ENCODE results near the gene ART3. TPM values are rescaled to one million over a fixed set of nuclear protein-coding genes. Genes with fewer than 3 reads are reported as not detected.

Gene ART3
- total and polyA plus RNA-seq, 2 experiments from 2014 or later = not detected

DNA sequence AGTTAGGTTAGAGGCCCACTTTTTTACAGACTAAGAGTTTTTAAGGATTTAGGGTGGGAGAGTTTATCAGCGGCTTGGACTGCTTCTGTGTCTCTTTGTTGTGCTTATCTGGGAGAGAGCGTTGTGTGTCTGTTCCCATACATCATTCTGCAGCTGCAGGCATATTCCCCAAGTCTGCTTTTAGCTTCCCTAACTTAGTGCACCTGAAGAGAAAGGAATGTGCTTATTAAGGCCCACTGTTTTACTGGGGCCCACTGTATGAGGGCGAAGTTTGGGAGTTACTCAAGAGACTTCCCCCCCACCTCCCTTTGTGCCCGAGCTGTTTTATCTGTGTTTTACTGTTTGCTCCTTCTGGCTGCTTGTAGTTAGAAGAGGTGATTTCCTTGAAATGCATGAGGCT is 31.9 kb downstream of the ART3 start:
- 59 to 75% methylated on average over 4 of the region's 4 CpGs for WGBS, 2 experiments (ENCODE audit: low coverage in 1 of 2, low lambda C conversion rate in 2 of 2, missing lambda C conversion rate in 2 of 2)
- Histone ChIP-seq H2AFZ (no peak overlapping the region), H3K4me2 (ENCODE audit: unreplicated experiment) (no peak overlapping the region), H3K9ac (no peak overlapping the region), H3K79me2 (ENCODE audit: insufficient read depth) (no peaks in the 10 kb centered on the region), H3K4me1 (ENCODE audit: insufficient read depth) (no peaks in the 10 kb centered on the region), H3K27me3 (replicated peaks; ENCODE audit: insufficient read depth) (0 out of 2 replicates have a peak, but pooled peaks cover 3% of the 10 kb centered on the region), H4K20me1 (ENCODE audit: insufficient read depth) (no peaks in the 10 kb centered on the region), H3F3A (ENCODE audit: insufficient read depth) (no peaks in the 10 kb centered on the region), H3K4me3 (no peak overlapping the region), H3K36me3 (ENCODE audit: low read depth) (no peaks in the 10 kb centered on the region), H3K9me3 (ENCODE audit: low read depth) (no peaks in the 10 kb centered on the region), H3K9me2 (ENCODE audit: insufficient read depth) (no peaks in the 10 kb centered on the region), H3K27ac (no peak overlapping the region)
- DNase-seq = no peak
- in situ Hi-C loops (cut with MboI) = no loop called here
- no peak for TF ChIP-seq EZH2 (IDR thresholded peaks at IDR 0.05; ENCODE audit: insufficient read depth, poor library complexity, severe bottlenecking)
- no peak for TF ChIP-seq EZH2phosphoT487 (IDR thresholded peaks at IDR 0.05; ENCODE audit: insufficient read depth, low read depth)

DNA sequence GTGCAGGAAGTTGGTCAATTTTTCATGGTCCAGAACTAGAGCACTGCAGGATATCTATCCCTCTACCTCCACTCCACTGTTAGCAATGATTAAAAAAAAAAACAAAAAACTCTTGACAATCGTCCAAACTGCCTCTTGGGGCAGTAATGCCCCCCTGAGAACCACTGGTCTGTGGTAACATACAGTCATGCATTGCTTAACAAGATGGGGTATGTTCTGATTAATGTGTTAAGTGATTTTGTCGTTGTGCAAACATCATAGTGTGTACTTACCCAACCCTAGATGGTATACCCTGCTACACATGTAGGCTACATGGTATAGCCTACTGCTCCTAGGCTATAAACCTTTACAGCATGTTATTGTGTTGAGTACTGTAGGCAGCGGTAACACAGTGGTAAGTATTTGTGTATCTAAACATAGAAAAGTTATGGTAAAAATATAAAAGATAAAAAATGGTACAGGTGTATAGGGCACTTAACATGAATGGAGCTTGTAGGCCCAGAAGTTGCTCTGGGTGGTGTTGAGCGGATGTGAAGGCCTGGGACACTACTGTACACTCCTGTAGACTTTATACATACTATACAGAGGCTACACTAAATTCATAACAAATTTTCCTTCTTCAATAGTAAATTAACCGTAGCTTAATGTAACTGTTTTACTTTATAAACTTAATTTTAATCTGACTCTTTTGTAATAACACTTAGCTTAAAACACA is 34.1 kb downstream of the ART3 start:
- no peaks in the 10 kb centered on the region for H3K4me1 ChIP-seq (ENCODE audit: insufficient read depth)
- in situ Hi-C loops (cut with MboI) = no loop called here
- TF ChIP-seq EZH2 (IDR thresholded peaks at IDR 0.05; ENCODE audit: insufficient read depth, poor library complexity, severe bottlenecking) (no peak), EZH2phosphoT487 (IDR thresholded peaks at IDR 0.05; ENCODE audit: insufficient read depth, low read depth) (no peak)
- peak; percentile 26 for DNase-seq
- no peak overlapping the region for H2AFZ ChIP-seq
- H3K9ac ChIP-seq = no peak overlapping the region
- H3K79me2 ChIP-seq (ENCODE audit: insufficient read depth) = no peaks in the 10 kb centered on the region
- H3K36me3 ChIP-seq (ENCODE audit: low read depth) = peaks cover 5% of the 10 kb centered on the region; the same call in 1 of the 2 replicates
- no peak overlapping the region for H3K4me3 ChIP-seq
- H3K27ac ChIP-seq = no peak overlapping the region
- H3F3A ChIP-seq (ENCODE audit: insufficient read depth) = no peaks in the 10 kb centered on the region
- no peaks in the 10 kb centered on the region for H3K9me3 ChIP-seq (ENCODE audit: low read depth)
- WGBS, 2 experiments (ENCODE audit: low coverage in 1 of 2, low lambda C conversion rate in 2 of 2, missing lambda C conversion rate in 2 of 2) = 73% methylated on average over 5 of the region's 5 CpGs
- H3K27me3 ChIP-seq (replicated peaks; ENCODE audit: insufficient read depth) = no peaks in the 10 kb centered on the region
- H3K4me2 ChIP-seq (ENCODE audit: unreplicated experiment) = no peak overlapping the region
- H4K20me1 ChIP-seq (ENCODE audit: insufficient read depth) = no peaks in the 10 kb centered on the region
- no peaks in the 10 kb centered on the region for H3K9me2 ChIP-seq (ENCODE audit: insufficient read depth)

DNA sequence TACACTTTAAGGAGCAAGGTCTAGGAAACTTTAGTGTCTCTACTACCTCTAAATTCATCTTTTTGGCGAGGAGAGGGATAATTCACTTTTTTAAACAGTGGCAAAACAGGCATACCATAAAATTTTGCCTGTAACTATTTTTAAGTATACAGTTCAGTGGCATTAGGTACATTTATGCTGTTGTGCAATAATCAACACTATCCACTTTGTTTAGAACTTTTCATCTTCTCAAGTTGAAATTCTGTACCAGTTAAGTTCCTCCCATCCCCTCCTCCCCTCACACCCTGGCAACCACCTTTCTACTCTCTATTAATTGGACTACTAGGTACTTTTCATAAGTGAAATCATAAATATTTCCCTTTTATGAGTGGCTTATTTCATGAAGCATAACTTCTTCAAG is 42.3 kb downstream of the ART3 start:
- in situ Hi-C loops (cut with MboI) = no loop called here
- H3F3A ChIP-seq (ENCODE audit: insufficient read depth) = peaks cover 12% of the 10 kb centered on the region

DNA sequence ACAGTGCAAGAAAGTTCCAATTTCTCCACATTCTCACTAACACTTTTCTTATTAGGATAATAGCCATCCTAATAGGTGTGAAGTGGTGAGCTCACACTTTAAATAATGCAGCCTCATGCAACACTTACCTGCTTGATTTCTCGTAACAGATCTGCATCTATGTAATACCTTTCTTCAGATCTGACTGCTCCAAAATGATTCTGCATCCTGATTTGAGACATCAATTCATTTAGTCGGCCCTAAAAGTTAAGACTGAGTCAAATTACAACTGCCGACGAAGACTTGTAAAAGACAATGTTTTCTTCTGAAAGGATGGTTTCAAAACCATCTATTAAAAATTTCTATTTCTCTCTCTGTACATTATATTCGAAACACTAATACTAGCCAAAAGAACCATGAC is 43.0 kb downstream of the ART3 start:
- 97% methylated on average over 5 of the region's 5 CpGs for WGBS, 2 experiments (ENCODE audit: low coverage in 1 of 2, low lambda C conversion rate in 2 of 2, missing lambda C conversion rate in 2 of 2)
- H3K36me3 ChIP-seq (ENCODE audit: low read depth) = peaks cover 65% of the 10 kb centered on the region
- TF ChIP-seq EZH2 (IDR thresholded peaks at IDR 0.05; ENCODE audit: insufficient read depth, poor library complexity, severe bottlenecking) = no peak
- no peak for TF ChIP-seq EZH2phosphoT487 (IDR thresholded peaks at IDR 0.05; ENCODE audit: insufficient read depth, low read depth)

More for the DNA sequence above, 42.3 kb downstream of the ART3 start:
- no peaks in the 10 kb centered on the region for H3K79me2 ChIP-seq (ENCODE audit: insufficient read depth)
- no peak overlapping the region for H3K4me2 ChIP-seq (ENCODE audit: unreplicated experiment)
- TF ChIP-seq EZH2phosphoT487 (IDR thresholded peaks at IDR 0.05; ENCODE audit: insufficient read depth, low read depth) (no peak), EZH2 (IDR thresholded peaks at IDR 0.05; ENCODE audit: insufficient read depth, poor library complexity, severe bottlenecking) (no peak)
- DNase-seq = no peak
- H3K9me2 ChIP-seq (ENCODE audit: insufficient read depth) = no peaks in the 10 kb centered on the region
- WGBS, 2 experiments (ENCODE audit: low coverage in 1 of 2, low lambda C conversion rate in 2 of 2, missing lambda C conversion rate in 2 of 2) = 100% methylated on average over 1 of the region's 1 CpG
- no peaks in the 10 kb centered on the region for H3K9me3 ChIP-seq (ENCODE audit: low read depth)
- peaks cover 61% of the 10 kb centered on the region for H3K36me3 ChIP-seq (ENCODE audit: low read depth)
- no peak overlapping the region for H3K9ac ChIP-seq
- H2AFZ ChIP-seq = no peak overlapping the region
- no peak overlapping the region for H3K4me3 ChIP-seq
- no peak overlapping the region for H3K27ac ChIP-seq
- H3K4me1 ChIP-seq (ENCODE audit: insufficient read depth) = no peaks in the 10 kb centered on the region
- no peaks in the 10 kb centered on the region for H4K20me1 ChIP-seq (ENCODE audit: insufficient read depth)
- no peaks in the 10 kb centered on the region for H3K27me3 ChIP-seq (replicated peaks; ENCODE audit: insufficient read depth)

More for the DNA sequence above, 43.0 kb downstream of the ART3 start:
- no peaks in the 10 kb centered on the region for H4K20me1 ChIP-seq (ENCODE audit: insufficient read depth)
- H3K9ac ChIP-seq = no peak overlapping the region
- no peak overlapping the region for H2AFZ ChIP-seq
- H3K27me3 ChIP-seq (replicated peaks; ENCODE audit: insufficient read depth) = no peaks in the 10 kb centered on the region
- no peaks in the 10 kb centered on the region for H3K79me2 ChIP-seq (ENCODE audit: insufficient read depth)
- H3K4me1 ChIP-seq (ENCODE audit: insufficient read depth) = no peaks in the 10 kb centered on the region
- no peak overlapping the region for H3K4me2 ChIP-seq (ENCODE audit: unreplicated experiment)
- no peaks in the 10 kb centered on the region for H3K9me3 ChIP-seq (ENCODE audit: low read depth)
- peaks cover 12% of the 10 kb centered on the region for H3F3A ChIP-seq (ENCODE audit: insufficient read depth)
- DNase-seq = no peak
- no peaks in the 10 kb centered on the region for H3K9me2 ChIP-seq (ENCODE audit: insufficient read depth)
- H3K4me3 ChIP-seq = no peak overlapping the region
- in situ Hi-C loops (cut with MboI) = no loop called here
- H3K27ac ChIP-seq = no peak overlapping the region

All from GM23248 (cell line).